ENCODE measurements around the gene GOPC. TPM values are rescaled to one million over a fixed set of nuclear protein-coding genes. Genes with fewer than 3 reads are reported as not detected.

The GOPC gene
- total RNA-seq, 4 donors from 2014 or later, result 16.6 to 23.9 (median 18.4) TPM

DNA sequence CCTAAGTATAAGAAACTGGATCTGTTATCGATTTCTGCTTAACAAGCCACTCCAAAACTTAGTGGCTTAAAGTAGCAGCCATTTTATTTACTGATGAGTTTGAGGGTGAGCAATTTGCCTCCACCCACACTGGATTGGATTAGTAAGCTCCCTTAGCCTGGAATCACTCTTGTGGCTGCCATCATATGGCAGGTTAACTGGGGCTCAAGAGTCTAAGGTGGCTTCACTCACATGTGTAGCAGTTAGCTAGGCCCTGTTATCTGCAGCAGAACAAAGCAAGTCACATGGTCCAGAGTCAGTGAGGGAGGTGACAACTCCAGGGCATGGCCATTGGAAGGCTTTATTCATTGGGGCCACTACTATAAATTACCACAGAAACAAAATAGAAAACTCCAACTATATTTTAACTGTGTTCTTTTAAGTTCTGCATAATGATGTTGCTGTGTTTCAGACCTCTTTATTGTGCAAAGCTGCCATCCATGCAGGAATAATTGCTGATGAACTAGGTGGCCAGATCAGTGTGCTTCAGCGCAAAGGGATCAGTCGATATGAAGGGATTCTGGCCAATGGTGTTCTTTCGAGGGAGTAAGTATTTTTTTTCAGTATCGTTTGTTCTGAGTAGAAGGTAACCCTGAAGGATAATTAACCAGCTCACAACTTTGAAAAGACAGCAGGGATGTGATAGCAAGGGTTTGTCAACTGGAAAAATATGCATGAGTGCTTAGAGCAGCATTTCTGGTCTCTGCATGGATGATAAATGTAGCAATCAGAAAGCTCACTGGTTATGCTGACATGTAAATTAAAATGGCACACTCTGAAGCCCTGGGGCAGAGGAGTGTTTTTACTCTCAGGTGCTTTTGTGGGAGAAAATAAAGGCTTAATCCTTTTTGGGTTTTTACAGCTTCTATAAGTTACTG lies 70.2 kb downstream of the GOPC start:
- no peaks in the 10 kb centered on the region for H3K9me3 ChIP-seq
- H3K27ac ChIP-seq, result no peak overlapping the region
- no peaks in the 10 kb centered on the region for H3K27me3 ChIP-seq
- no peak for TF ChIP-seq POLR2A (IDR thresholded peaks at IDR 0.05)
- TF ChIP-seq, protein P1, sequence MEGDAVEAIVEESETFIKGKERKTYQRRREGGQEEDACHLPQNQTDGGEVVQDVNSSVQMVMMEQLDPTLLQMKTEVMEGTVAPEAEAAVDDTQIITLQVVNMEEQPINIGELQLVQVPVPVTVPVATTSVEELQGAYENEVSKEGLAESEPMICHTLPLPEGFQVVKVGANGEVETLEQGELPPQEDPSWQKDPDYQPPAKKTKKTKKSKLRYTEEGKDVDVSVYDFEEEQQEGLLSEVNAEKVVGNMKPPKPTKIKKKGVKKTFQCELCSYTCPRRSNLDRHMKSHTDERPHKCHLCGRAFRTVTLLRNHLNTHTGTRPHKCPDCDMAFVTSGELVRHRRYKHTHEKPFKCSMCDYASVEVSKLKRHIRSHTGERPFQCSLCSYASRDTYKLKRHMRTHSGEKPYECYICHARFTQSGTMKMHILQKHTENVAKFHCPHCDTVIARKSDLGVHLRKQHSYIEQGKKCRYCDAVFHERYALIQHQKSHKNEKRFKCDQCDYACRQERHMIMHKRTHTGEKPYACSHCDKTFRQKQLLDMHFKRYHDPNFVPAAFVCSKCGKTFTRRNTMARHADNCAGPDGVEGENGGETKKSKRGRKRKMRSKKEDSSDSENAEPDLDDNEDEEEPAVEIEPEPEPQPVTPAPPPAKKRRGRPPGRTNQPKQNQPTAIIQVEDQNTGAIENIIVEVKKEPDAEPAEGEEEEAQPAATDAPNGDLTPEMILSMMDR (IDR thresholded peaks at IDR 0.05), result no peak
- no peak overlapping the region for H3K4me3 ChIP-seq
- H3K4me1 ChIP-seq, result no peaks in the 10 kb centered on the region
- peaks cover 0 to 5% (median 0%) of the 10 kb centered on the region in 3 donors for H3K36me3 ChIP-seq
- no peak for DNase-seq

DNA sequence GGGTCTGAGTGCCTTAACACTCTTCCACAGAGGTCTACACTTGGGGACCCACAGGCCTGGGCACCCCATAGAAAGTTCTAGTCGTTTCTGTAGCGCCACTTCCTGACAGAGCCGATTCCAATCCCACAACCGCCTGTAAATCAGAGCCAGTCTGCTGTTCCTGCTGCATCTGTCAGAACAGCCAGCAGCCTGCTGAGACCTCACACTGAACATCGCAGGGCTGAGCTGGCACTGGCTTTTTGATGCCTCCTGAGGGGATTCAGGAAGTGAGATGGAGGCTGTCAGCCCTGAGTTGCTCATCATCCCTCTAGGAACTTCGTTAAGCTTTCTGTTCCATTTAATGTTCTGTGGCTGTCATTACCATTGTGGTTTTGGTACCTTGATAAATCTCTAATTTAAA lies 71.0 kb downstream of the GOPC start:
- TF ChIP-seq, protein P1 (IDR thresholded peaks at IDR 0.05), result no peak
- no peak for TF ChIP-seq POLR2A (IDR thresholded peaks at IDR 0.05)
- H3K36me3 ChIP-seq, result peaks cover 0 to 5% (median 0%) of the 10 kb centered on the region in 3 donors
- no peaks in the 10 kb centered on the region for H3K9me3 ChIP-seq
- no peak overlapping the region for H3K27ac ChIP-seq
- no peak for DNase-seq
- no peaks in the 10 kb centered on the region for H3K27me3 ChIP-seq
- no peak overlapping the region for H3K4me3 ChIP-seq
- no peaks in the 10 kb centered on the region for H3K4me1 ChIP-seq

DNA sequence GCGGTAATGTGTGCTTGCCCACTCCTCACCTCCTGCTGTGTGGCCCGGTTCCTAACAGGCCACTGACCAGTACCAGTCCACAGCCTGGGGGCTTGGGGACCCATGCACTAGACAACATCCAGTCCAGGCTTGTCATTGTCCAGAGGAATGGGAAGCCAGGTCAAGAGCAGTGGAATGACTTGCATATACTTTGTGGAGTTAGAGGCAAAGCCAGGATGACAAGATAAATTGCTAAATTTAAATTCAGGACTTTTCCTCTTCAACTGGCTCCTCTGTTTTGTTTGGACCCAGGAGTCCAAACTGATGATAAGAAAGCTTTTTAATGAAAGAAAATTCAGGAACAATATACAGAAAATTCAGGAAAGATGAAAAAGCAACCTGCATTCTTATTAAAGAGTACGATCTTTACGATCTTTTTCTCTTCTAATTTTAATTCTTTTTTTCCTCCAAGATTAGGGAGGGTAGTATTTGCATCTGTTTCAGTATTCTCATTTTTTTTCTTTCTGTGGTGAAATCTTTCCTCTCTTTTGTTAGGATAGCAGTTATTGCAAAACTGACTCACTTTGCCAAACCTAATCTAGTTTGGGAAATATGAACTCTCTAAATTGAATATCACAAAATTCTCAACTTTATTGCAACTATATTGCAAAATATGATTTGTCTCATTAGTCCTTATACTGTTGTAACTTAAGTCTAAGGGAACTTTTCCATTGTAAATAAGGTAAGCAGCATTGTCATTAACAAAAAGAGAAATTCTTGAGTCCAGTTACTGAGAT lies 71.7 kb downstream of the GOPC start:
- Histone ChIP-seq H3K36me3 (peaks cover 0 to 5% (median 0%) of the 10 kb centered on the region in 3 donors), H3K4me3 (no peak overlapping the region), H3K27ac (peak overlapping the region in 1 of 4 donors; percentile 12), H3K9me3 (no peaks in the 10 kb centered on the region), H3K4me1 (no peaks in the 10 kb centered on the region), H3K27me3 (no peaks in the 10 kb centered on the region)
- DNase-seq, result no peak
- TF ChIP-seq, protein P1 (IDR thresholded peaks at IDR 0.05), result no peak
- TF ChIP-seq POLR2A (IDR thresholded peaks at IDR 0.05), result no peak

DNA sequence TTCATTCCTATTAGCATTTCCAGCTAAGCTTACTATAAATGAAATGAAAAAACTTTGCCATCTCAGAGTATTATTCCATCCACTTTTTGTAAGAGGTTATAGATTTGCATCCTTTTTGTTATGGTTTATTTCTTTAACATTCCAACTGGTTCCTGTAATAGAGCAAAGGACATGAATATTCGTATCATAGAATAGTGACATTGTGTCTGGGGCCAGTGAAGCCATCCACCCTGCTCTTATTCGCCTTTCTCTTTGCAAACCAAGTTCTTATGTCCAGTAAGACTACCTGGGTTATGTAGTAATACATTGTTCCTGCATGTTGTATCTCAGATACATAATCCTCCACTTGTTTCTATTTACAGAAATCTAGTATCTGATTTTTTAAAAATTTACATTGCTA lies 76.7 kb downstream of the GOPC start:
- H3K4me3 ChIP-seq, result no peak overlapping the region
- peaks cover 0 to 6% (median 0%) of the 10 kb centered on the region in 3 donors for H3K36me3 ChIP-seq
- TF ChIP-seq, protein P1 (IDR thresholded peaks at IDR 0.05), result no peak
- no peak for TF ChIP-seq POLR2A (IDR thresholded peaks at IDR 0.05)
- H3K27me3 ChIP-seq, result no peaks in the 10 kb centered on the region
- H3K4me1 ChIP-seq, result no peaks in the 10 kb centered on the region
- H3K9me3 ChIP-seq, result no peaks in the 10 kb centered on the region
- no peak for DNase-seq
- H3K27ac ChIP-seq, result no peak overlapping the region

DNA sequence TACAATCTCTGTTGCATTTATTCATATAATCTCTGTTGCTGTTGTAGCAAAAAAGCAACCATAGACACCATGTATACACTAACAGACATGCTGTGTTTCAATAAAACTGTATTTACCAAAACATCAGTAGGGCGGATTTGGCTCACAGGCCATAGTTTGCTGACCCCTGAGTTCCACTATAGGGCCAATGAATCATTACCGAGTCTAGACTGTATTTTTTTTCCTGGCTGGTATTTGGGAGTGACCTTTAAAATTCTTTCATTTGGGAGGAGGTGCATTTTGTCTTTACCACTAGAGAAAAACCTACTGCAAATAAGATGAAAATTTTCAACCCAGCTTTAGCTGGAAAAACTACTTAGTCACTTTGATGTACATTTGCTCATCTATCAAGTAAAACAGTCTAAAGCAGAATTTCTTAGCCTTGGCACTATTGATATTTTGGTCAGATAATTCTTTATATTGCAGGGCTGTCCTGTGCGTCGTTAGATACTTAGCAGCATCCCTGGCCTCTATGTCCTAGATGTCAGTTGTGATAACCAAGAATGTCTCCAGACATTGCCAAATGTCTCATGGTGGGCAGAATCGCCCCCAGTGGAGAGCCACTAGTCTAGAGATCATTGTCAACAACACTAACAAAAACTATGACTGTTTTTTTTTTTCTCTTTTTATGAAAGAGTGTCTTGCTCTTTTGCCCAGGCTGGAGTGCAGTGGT lies 80.4 kb downstream of the GOPC start:
- TF ChIP-seq, protein P1 (IDR thresholded peaks at IDR 0.05), result no peak
- no peak for TF ChIP-seq POLR2A (IDR thresholded peaks at IDR 0.05)
- no peak for DNase-seq
- Histone ChIP-seq H3K27ac (no peak overlapping the region), H3K4me1 (no peaks in the 10 kb centered on the region), H3K27me3 (no peaks in the 10 kb centered on the region), H3K4me3 (no peak overlapping the region), H3K36me3 (peaks cover 0 to 6% (median 0%) of the 10 kb centered on the region in 3 donors), H3K9me3 (no peaks in the 10 kb centered on the region)
